ENCODE data around the gene GPR75. TPM values are rescaled to one million over a fixed set of nuclear protein-coding genes. Genes with fewer than 3 reads are reported as not detected.
"Not testable (repeated sequence)": the region's sequence is repeated elsewhere in the genome, so short reads cannot be mapped to it uniquely, and the experiment has no call there.

GPR75 gene
- total RNA-seq, 2 experiments from 2014 or later: 0.88 to 1.2 TPM

DNA sequence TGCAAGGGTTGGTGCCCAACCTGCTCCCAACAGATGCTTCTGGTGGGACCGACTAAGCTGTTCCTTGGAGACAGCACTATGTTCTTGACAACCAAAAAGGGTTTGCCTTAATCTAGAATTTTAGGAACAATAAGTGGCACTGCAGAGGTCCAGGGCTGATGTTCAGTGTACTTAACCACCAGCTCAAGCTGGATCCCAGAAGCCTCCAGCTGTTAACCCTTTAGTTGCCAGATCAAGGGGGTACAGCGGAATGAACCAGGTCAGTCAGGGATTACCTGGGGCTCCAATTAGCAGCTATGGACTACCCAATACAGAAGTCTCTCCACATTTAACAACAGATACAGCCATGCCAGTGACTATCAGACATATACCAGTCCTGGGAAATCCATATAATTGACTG, 3.5 kb downstream of the GPR75 start:
- DNase-seq (no peak), ATAC-seq (no peak)
- Mint-ChIP-seq H3K4me1 (ENCODE audit: low read depth) (no peaks in the 10 kb centered on the region), H3K36me3 (ENCODE audit: low read depth) (peaks cover 9% of the 10 kb centered on the region), H3K27me3 (no peaks in the 10 kb centered on the region), H3K27ac (no peak overlapping the region), H3K9me3 (no peaks in the 10 kb centered on the region), H3K4me3 (no peak overlapping the region)
- ChIA-PET POLR2A (no interaction called here), CTCF (no interaction called here)
- intact Hi-C loops (cut with micrococcal nuclease): no loop called here
- TF ChIP-seq, protein P1, sequence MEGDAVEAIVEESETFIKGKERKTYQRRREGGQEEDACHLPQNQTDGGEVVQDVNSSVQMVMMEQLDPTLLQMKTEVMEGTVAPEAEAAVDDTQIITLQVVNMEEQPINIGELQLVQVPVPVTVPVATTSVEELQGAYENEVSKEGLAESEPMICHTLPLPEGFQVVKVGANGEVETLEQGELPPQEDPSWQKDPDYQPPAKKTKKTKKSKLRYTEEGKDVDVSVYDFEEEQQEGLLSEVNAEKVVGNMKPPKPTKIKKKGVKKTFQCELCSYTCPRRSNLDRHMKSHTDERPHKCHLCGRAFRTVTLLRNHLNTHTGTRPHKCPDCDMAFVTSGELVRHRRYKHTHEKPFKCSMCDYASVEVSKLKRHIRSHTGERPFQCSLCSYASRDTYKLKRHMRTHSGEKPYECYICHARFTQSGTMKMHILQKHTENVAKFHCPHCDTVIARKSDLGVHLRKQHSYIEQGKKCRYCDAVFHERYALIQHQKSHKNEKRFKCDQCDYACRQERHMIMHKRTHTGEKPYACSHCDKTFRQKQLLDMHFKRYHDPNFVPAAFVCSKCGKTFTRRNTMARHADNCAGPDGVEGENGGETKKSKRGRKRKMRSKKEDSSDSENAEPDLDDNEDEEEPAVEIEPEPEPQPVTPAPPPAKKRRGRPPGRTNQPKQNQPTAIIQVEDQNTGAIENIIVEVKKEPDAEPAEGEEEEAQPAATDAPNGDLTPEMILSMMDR (IDR thresholded peaks at IDR 0.05): no peak

DNA sequence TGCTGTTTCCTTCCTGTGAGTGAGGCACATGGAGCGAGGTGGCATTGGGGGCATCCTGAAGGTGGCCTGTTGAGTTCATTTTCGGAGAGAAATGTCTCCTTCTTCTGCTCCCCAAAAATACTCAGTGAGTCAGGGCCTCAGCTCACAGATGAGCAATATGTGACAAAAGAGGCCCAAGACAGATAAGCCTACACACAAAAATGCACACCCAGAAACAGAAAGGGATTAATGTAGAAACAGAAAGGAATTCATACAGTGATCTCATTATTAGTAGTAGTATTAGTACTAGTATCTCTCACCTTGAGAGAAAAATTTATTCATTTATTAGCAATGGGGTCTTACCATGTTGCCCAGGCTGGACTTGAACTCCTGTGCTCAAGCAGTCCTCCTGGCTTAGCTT, 5.1 kb downstream of the GPR75 start:
- POLR2A ChIA-PET: no interaction called here
- CTCF ChIA-PET: no interaction called here
- DNase-seq (no peak), ATAC-seq (no peak)
- TF ChIP-seq, protein P1 (IDR thresholded peaks at IDR 0.05): no peak
- H3K27ac Mint-ChIP-seq: no peak overlapping the region
- intact Hi-C loops (cut with micrococcal nuclease): no loop called here
- peaks cover 9% of the 10 kb centered on the region for H3K36me3 Mint-ChIP-seq (ENCODE audit: low read depth)
- no peaks in the 10 kb centered on the region for H3K4me1 Mint-ChIP-seq (ENCODE audit: low read depth)
- no peak overlapping the region for H3K4me3 Mint-ChIP-seq
- no peaks in the 10 kb centered on the region for H3K27me3 Mint-ChIP-seq
- no peaks in the 10 kb centered on the region for H3K9me3 Mint-ChIP-seq

- Mint-ChIP-seq H3K27ac (no peak overlapping the region), H3K4me1 (ENCODE audit: low read depth) (no peaks in the 10 kb centered on the region), H3K9me3 (no peaks in the 10 kb centered on the region), H3K4me3 (no peak overlapping the region), H3K36me3 (ENCODE audit: low read depth) (peaks cover 9% of the 10 kb centered on the region), H3K27me3 (no peaks in the 10 kb centered on the region)
- no peak for DNase-seq
- intact Hi-C loops (cut with micrococcal nuclease): no loop called here
- ChIA-PET CTCF (no interaction called here), POLR2A (no interaction called here)
- TF ChIP-seq, protein P1 (IDR thresholded peaks at IDR 0.05): no peak
- ATAC-seq: no peak
Measured at GRCh38 chr2:53852532-53852931, 7.2 kb downstream of the GPR75 start.

GRCh38 chr2:53851052-53851757, 8.6 kb downstream of the GPR75 start:
- H3K4me3 Mint-ChIP-seq, CTCF ChIA-PET, POLR2A ChIA-PET: not testable (repeated sequence)

DNA sequence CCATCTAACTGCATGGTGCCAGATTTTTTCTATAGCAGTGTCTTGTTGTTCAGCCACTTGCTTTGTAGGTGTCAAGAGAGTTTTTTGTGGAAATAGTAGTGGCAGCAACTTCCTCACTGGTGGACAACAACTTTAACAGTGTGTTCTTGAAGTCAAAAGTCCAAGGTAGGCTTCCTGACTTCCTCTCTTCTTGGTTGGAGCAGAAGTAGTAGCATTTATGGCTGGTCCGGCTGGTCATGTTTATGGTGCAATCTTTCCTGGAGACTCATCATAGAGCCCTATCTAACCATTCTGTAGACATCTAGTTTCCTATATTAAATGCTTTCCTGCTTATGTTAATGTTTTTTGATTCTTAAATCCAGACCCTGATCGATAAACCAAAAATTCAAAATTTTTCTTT, 11.7 kb downstream of the GPR75 start:
- TF ChIP-seq, protein P1 (IDR thresholded peaks at IDR 0.05): no peak
- Mint-ChIP-seq H3K4me1 (ENCODE audit: low read depth) (no peaks in the 10 kb centered on the region), H3K4me3 (no peak overlapping the region), H3K9me3 (no peaks in the 10 kb centered on the region), H3K27me3 (no peaks in the 10 kb centered on the region), H3K27ac (no peak overlapping the region), H3K36me3 (ENCODE audit: low read depth) (no peaks in the 10 kb centered on the region)
- intact Hi-C loops (cut with micrococcal nuclease): no loop called here
- no peak for DNase-seq
- ChIA-PET POLR2A (no interaction called here), CTCF (no interaction called here)
- no peak for ATAC-seq

More at GRCh38 chr2:53851052-53851757, 8.6 kb downstream of the GPR75 start:
- intact Hi-C loops (cut with micrococcal nuclease); H3K27me3 Mint-ChIP-seq; H3K4me1 Mint-ChIP-seq (ENCODE audit: low read depth); H3K27ac Mint-ChIP-seq; ATAC-seq; DNase-seq; H3K36me3 Mint-ChIP-seq (ENCODE audit: low read depth); H3K9me3 Mint-ChIP-seq: not testable (repeated sequence)

All from activated CD8-positive, alpha-beta T cell treated with anti-CD3 and anti-CD28 coated beads for 36 hours (primary cell).